Measurements from ENCODE around the gene ACR. TPM values are rescaled to one million over a fixed set of nuclear protein-coding genes. Genes with fewer than 3 reads are reported as not detected.
"Not testable (repeated sequence)": the region's sequence is repeated elsewhere in the genome, so short reads cannot be mapped to it uniquely, and the experiment has no call there.

Gene ACR
- total RNA-seq, 1 experiment from 2014 or later = not detected

DNA sequence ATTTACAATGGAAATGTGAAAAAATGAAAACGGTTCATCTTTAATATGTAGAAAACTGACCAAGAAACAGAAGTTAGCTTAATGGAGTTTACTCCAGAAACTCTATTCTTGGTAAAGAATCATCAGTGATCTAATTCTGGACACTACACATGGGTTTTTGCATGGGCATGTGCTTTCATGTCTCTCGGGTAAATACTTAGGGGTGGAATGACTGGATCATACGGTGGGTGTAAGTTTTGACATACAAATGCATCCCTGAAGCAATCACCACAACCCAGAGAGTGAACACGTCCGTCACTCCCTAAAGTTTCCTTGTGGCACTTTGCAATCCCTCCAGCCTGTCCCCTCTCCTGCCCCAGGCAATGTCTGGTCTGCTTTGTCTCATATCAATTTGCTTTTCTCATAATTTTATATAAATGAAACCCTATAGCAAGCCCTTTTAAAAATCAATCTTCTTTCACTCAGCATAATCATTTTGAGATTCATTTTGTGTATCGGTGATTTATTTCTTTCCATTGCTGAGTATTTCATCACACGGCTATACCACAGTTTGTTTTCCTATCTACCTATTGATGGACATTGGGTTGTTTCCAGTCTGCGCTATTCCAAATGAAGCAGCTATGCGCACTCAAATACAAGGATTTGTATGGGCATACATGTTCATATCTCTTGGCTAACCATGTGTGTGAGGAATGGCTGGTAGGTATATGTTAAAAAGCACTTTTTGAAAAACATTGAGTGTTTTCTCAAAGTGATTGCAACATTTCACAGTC, 11.5 kb downstream of the ACR start:
- H3K4me3 ChIP-seq; DNase-seq; H3K36me3 ChIP-seq; H3K4me1 ChIP-seq; H3K27me3 ChIP-seq; H3K9me3 ChIP-seq (replicated peaks); H3K27ac ChIP-seq: not testable (repeated sequence)

DNA sequence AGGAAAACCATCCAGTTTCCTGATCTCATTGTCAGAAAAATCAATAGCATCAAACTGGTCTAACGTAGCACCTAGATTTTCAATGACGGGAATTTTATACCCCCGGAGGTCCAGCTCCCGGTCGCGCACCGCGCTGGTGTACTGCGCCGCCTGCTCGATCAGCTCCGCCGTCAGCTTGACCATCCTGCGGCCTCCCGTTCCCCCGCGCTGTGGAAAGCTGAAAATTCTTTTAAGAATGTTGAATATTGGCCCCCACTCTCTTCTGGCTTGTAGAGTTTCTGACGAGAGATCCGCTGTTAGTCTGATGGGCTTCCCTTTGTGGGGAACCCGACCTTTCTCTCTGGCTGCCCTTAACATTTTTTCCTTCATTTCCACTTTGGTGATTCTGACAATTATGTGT, 17.2 kb downstream of the ACR start:
- not testable (repeated sequence) for H3K27me3 ChIP-seq; H3K4me1 ChIP-seq; H3K4me3 ChIP-seq; H3K9me3 ChIP-seq (replicated peaks); DNase-seq; H3K27ac ChIP-seq; H3K36me3 ChIP-seq

DNA sequence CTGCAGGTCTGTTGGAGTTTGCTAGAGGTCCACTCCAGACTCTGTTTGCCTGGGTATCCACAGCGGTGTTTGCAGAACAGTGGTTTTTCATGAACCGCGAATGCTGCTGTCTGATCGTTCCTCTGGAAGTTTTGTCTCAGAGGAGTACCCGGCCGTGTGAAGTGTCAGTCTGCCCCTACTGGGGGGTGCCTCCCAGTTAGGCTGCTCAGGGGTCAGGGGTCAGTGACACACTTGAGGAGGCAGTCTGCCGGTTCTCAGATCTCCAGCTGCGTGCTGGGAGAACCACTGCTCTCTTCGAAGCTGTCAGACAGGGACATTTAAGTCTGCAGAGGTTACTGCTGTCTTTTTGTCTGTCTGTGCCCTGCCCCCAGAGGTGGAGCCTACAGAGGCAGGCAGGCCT, 18.4 kb downstream of the ACR start:
- not testable (repeated sequence) for H3K36me3 ChIP-seq; H3K27ac ChIP-seq; H3K27me3 ChIP-seq; H3K4me1 ChIP-seq; DNase-seq; H3K9me3 ChIP-seq (replicated peaks)
- H3K4me3 ChIP-seq = peak overlapping the region; percentile 65

DNA sequence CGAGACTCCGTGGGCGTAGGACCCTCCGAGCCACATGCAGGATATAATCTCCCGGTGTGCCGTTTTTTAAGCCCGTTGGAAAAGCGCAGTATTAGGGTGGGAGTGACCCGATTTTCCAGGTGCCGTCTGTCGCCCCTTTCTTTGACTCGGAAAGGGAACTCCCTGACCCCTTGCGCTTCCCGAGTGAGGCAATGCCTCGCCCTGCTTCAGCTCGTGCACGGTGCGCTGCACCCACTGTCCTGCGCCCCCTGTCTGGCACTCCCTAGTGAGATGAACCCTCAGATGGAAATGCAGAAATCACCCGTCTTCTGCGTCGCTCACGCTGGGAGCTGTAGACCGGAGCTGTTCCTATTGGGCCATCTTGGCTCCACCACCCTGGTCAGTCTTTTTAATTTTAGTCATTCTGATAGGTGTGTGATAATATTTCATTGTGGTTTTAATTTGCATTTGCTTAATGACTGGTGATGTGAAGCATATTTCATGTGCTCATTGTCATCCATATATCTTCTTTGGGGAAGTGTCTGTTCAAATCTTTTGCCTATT, 19.0 kb downstream of the ACR start:
- not testable (repeated sequence) for H3K27ac ChIP-seq; H3K36me3 ChIP-seq; H3K9me3 ChIP-seq (replicated peaks); H3K27me3 ChIP-seq; H3K4me1 ChIP-seq
- DNase-seq = peak; percentile 43 to 57
- H3K4me3 ChIP-seq = peak overlapping the region; percentile 65

DNA sequence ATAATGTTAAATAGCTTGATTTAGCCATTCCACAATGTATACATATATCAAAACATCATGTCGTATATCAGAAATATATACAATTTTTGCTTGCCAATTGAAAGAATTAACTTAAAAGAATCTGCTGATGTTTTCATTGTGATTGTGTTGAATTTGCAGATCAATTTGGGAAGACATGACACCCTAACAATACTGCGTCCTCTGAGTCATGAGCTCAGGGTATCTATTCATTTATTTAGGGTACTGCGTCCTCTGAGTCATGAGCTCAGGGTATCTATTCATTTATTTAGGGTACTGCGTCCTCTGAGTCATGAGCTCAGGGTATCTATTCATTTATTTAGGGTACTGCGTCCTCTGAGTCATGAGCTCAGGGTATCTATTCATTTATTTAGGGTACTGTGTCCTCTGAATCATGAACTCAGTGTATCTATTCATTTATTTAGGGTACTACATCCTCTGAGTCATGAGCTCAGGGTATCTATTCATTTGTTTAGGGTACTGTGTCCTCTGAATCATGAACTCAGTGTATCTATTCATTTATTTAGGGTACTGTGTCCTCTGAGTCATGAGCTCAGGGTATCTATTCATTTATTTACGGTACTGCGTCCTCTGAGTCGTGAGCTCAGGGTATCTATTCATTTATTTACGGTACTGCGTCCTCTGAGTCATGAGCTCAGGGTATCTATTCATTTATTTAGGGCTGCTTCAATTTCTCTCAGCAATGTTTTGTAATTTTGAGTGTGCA, 21.8 kb downstream of the ACR start:
- DNase-seq = peak in 1 of 2 experiments; percentile 24
- not testable (repeated sequence) for H3K36me3 ChIP-seq; H3K4me3 ChIP-seq; H3K9me3 ChIP-seq (replicated peaks); H3K4me1 ChIP-seq; H3K27me3 ChIP-seq; H3K27ac ChIP-seq

DNA sequence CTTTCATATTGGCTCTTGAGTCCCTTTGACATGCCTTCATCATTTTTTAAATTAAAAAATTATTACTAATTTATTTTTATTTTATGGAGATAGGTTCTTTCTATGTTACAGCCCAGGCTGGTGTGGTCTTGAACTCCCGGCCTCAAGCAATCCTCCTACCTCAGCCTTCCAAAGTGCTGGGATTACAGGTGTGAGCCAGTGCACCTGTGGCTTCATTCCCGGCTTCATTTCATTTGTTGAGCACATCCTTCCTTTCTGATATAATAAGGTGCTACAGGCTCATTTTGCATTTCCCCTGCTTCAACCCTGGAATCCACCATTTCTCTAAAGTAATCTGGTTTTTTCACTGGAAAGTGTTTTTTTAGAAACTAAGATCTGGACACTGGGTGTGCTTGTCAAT, 23.8 kb downstream of the ACR start:
- not testable (repeated sequence) for H3K36me3 ChIP-seq; DNase-seq; H3K27ac ChIP-seq; H3K4me1 ChIP-seq; H3K4me3 ChIP-seq; H3K27me3 ChIP-seq; H3K9me3 ChIP-seq (replicated peaks)

DNA sequence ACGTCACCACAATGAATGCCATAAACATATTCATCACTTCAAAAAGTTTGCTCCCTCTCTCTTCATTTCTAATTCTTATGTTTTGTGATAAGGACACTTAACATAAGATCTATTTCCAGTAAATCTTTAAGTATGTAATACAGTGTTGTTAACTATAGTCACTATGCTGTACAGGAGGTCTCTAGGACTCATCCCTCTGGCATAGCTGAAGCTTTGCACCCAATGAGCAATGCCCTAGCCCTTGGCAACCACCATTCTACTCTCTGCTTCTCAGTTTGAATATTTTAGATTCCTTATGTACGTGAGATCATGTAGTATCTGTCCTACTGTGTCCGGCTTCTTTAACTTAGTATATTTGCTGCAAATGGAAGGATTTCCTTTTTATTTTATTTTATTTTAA, 26.3 kb downstream of the ACR start:
- not testable (repeated sequence) for H3K4me1 ChIP-seq; H3K36me3 ChIP-seq; DNase-seq; H3K9me3 ChIP-seq (replicated peaks); H3K27ac ChIP-seq; H3K4me3 ChIP-seq; H3K27me3 ChIP-seq

DNA sequence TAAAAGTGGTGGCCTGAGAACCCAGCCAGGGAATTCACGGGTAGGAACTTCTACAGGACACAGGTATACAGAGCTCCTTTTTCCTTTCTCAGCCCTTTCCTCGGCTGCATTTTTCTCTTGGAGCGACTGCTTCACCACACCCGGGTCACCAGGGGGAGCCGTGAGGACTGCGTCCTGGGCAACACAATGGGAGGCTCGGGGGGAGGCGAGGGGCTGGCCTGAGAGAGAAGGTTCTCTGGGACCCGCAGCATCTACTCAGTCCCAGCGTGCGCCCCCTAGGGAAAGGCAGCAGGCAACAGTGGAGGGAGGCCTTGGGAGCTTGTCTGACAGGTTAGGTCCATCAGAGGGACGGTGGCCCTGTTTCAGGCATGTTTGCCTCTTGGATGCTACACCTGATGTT, 37.1 kb downstream of the ACR start:
- not testable (repeated sequence) for H3K27ac ChIP-seq; H3K36me3 ChIP-seq; H3K4me3 ChIP-seq; H3K27me3 ChIP-seq; H3K4me1 ChIP-seq; H3K9me3 ChIP-seq (replicated peaks)
- peak; percentile 34 to 48 for DNase-seq

DNA sequence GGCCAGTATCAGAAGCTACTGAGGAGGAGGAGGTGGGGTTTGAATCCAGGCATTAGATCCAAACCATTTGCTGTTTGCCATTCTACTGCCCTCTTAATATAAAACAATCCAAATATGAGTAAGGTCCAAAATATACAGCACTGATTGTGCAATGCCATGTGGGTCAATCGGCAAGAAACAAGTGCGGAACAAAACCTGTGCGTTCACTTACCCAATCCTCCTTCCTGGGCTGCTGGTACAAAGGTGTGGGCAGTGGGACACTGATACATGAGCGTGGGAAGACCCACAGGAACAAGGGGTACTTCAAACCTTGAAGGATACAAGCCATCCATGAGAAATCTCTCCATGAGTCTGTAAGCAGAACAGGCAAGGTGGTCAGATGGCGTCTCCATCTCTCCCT, 39.6 kb downstream of the ACR start:
- not testable (repeated sequence) for H3K27ac ChIP-seq, DNase-seq, H3K36me3 ChIP-seq

DNA sequence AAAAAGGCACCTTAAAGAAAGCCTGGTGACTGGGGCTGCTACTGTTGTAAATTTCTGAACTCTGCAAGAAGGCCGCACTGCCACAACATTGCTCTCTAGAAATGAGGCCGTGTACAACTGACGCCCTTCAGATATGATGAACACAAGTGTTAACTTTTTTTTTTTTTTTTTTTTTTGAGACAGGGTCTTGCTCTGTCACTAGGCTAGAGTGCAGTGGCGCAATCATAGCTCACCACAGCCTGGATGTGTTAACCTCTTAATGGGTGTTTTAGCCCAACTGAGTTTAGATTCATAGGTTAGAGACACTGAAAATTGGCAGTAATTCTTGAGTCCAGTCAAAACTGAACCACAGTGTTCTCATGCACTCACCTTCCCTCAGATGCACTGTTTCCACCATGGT, 42.2 kb downstream of the ACR start:
- H3K36me3 ChIP-seq; H3K27ac ChIP-seq; H3K9me3 ChIP-seq (replicated peaks); H3K4me1 ChIP-seq; H3K27me3 ChIP-seq; H3K4me3 ChIP-seq; DNase-seq: not testable (repeated sequence)

More for the DNA sequence above, 39.6 kb downstream of the ACR start:
- not testable (repeated sequence) for H3K27me3 ChIP-seq; H3K4me3 ChIP-seq; H3K4me1 ChIP-seq; H3K9me3 ChIP-seq (replicated peaks)

DNA sequence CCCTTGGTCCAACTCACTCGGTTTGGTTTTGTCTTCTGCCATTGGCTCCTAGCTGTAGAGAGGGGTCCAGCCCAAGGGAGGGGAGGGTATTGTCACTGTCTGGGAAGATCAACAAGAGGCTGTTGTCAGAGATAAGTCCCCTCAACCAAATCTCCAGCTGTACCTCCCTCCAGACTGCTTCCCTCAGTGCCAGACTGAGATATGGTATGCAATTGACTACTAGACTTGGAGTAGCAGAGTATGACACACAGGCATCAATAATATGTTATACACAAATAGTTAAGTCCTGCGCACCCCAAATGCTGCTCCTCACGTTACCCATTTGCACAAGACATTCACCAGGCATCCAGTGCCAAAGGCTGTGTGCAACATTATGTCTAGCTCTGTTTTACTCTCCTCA, 44.2 kb downstream of the ACR start:
- not testable (repeated sequence) for H3K27me3 ChIP-seq; H3K36me3 ChIP-seq; H3K4me1 ChIP-seq; H3K27ac ChIP-seq; H3K9me3 ChIP-seq (replicated peaks); H3K4me3 ChIP-seq; DNase-seq

DNA sequence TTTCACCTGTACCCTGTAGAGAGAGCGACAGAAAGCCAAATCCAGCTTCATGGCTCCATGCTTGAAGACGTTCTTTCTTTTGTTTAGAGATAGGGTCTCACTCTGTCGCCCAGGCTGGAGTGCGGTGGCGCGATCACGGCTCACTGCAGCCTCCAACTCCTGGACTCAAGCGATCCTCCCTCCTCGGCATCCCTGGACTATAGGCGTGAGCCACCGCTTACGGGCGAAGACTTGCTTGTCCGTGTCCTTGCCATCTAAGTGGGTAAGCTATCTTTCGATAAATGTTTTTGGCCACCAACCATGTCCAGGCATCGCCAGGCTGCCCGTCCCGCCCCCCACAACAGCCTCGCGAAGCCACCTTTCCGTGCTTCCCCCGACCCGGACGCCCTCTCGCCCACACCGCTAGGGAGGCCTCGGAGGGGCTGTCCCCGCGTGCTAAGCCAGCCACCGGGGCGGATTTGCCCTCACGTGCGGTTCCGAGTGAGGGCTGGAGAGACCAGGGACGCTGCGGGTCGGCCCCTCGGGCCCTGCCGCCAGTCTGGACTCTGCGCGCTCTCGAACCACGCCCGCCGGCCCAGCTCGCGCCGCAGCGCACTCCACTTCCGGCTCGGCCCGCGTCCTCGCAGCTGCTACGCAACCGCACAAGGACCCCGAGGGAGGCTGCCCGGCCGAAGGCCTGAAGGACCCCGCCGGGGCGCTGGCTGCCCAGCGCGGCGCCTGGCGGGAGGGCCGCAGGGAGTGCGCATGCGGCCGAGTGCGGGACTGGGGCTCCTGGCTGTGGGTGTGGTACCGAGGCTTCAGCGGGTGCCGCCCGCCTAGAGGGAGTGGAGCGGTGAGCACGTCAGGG, 45.3 kb downstream of the ACR start, which contains the start of gene RABL2B:
RABL2B (minus strand) TSS at position 604 of the 847 bp plus-strand sequence. CDS start 1,342 bp downstream, outside the sequence.
- not testable (repeated sequence) for H3K4me1 ChIP-seq; H3K27me3 ChIP-seq; H3K9me3 ChIP-seq (replicated peaks); H3K36me3 ChIP-seq
- DNase-seq = peak; percentile 84 to 86
- peak within 1 kb of the TSS; percentile 85 for H3K4me3 ChIP-seq
- H3K27ac ChIP-seq = peak within 1 kb of the TSS; percentile 13; the same call in 1 of the 2 replicates

DNA sequence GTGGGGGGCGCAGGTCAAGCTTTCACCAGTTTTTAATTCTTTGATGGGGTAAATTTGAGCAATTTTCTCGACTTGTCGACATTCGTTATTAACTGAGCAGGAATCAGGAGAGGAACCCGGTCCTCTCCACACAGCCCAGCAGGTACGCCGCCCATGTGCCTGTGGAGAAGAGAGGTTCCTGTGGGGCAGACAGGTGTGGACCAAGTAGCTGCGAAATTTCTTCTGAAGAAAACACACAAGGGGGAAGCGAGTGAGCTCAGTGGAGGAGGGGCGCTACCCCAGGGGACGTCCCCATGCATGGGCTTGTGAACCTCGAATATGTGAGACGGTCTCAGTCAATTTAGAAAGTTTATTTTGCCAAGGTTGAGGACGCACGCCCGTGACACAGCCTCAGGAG, 45.9 kb downstream of the ACR start:
- not testable (repeated sequence) for H3K36me3 ChIP-seq; DNase-seq; H3K27me3 ChIP-seq; H3K9me3 ChIP-seq (replicated peaks); H3K4me1 ChIP-seq; H3K27ac ChIP-seq
- H3K4me3 ChIP-seq = peak overlapping the region; percentile 85

DNA sequence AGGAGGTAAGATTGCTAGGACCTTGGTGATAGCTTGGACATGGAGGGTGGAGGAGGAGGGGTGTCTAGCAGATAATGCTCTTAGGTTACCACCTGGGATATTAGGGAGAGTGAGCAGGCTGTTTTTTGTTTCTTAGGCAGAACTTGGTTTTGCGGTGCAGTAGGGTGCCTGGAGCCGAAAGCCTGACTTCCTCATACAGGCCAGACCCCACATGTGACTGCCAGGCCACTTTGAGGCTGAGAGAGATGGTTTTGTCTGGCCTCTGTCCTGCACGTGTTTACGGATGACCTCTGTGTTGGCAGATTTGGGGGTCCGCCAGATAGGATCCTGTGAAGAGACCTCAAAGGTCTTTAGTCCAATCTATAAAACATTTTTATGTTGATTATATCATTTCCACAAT, 47.3 kb downstream of the ACR start:
- not testable (repeated sequence) for H3K27me3 ChIP-seq; H3K36me3 ChIP-seq; H3K4me3 ChIP-seq; H3K9me3 ChIP-seq (replicated peaks); DNase-seq; H3K27ac ChIP-seq; H3K4me1 ChIP-seq

DNA sequence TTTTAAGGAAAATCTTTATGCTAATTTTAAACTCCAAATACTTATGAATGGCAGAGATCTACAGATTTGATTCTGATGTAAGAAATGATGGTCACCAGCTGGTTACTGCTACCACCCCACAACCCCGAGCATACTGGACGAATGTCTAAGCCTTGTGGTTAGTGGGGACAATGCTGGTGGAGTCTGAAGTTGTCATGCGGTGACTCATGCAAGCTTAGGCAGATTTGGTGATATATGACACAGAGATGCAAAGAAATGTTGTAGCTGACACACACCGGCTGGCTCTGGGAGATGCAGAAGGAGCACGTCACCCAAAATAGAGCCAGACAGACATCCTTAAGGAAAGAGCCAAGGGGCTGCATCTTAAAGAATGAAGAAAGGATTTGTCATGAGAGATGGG, 48.9 kb downstream of the ACR start:
- not testable (repeated sequence) for H3K9me3 ChIP-seq (replicated peaks); DNase-seq; H3K4me3 ChIP-seq; H3K4me1 ChIP-seq; H3K27me3 ChIP-seq; H3K36me3 ChIP-seq; H3K27ac ChIP-seq

Data from SJCRH30 (cell line).